K562 (cell line): ENCODE results near the gene CFAP20DC. TPM values are rescaled to one million over a fixed set of nuclear protein-coding genes. Genes with fewer than 3 reads are reported as not detected.

Source experiments
- ATAC-seq: fragments of 200-7000 bp; cut with Tn5 transposase; 3 replicates; pipeline ENCODE4 v1.9.1; 2020; ENCODE audit warnings: moderate library complexity
- BruUV-seq: library from RNA; stranded (reverse); fragments of 400-500 nt; replicated peaks from 2 replicates; lab custom pipeline; 2021; lab: Mats Ljungman, UMichigan
- CTCF ChIA-PET: fragments of 300-600 bp; formaldehyde crosslinking; extraction: SDS; loops from one replicate; lab custom pipeline; 2021; ENCODE audit warnings: low intra/inter-chr PET ratio; lab: Yijun Ruan, JAX
- POLR2A ChIA-PET: fragments of 300-600, 350-650 bp; sonication (Branson Sonifier 250); formaldehyde crosslinking; extraction: SDS; loops from one replicate; lab custom pipeline; 2021; ENCODE audit warnings: antibody characterized with exemption, inconsistent platforms; lab: Yijun Ruan, JAX
- DNase-seq, 4 experiments: peaks; one replicate each; pipeline versions ENCODE4 v3.0.0 to v3.0.0-alpha.2; 2011 to 2018; ENCODE audit warnings: low spot score in 3 of 4, mixed read lengths in 3 of 4; ENCODE audit errors: extremely low read depth in 1 of 4
- FAIRE-seq: peaks from 2 replicates; lab custom pipeline; 2011; peaks lifted over from hg19 to GRCh38; lab: Jason Lieb, UNC
- H2AFZ ChIP-seq: 2 replicates; pipeline ENCODE4 v1.6.0; 2011; ENCODE audit warnings: low read depth, low read length, control low read depth, inconsistent platforms
- H3K27ac ChIP-seq: fragments of 200-600 bp; 3 replicates; pipeline ENCODE4 v1.8.0; 2011; ENCODE audit warnings: low read depth, mild to moderate bottlenecking, control low read depth, inconsistent platforms, low read length, moderate library complexity, mixed read lengths; ENCODE audit errors: extremely low read depth
- H3K27me3 ChIP-seq, 2 experiments: fragments of 300-600 bp in 1 of 2; 2 replicates in 1 of 2; 3 replicates in 1 of 2; pipeline versions ENCODE4 v1.6.0 to v1.8.0; 2011; ENCODE audit warnings: inconsistent platforms in 2 of 2, low read length in 2 of 2, mild to moderate bottlenecking in 1 of 2, mixed read lengths in 1 of 2, moderate library complexity in 1 of 2; ENCODE audit not compliant: control insufficient read depth in 2 of 2, insufficient read depth in 2 of 2
- H3K36me3 ChIP-seq: fragments of 300-600 bp; 3 replicates; pipeline ENCODE4 v1.8.0; 2011; ENCODE audit warnings: mild to moderate bottlenecking, low read length, inconsistent platforms; ENCODE audit not compliant: control insufficient read depth, insufficient read depth
- H3K4me1 ChIP-seq, 2 experiments: fragments of 200-600 bp in 1 of 2; replicated peaks in 1 of 2; 2 replicates in 1 of 2; 3 replicates in 1 of 2; pipeline versions ENCODE4 v1.5.1 to v1.8.0; 2011; ENCODE audit warnings: inconsistent platforms in 2 of 2, low read length in 2 of 2, mild to moderate bottlenecking in 1 of 2, mixed read lengths in 1 of 2, moderate library complexity in 1 of 2; ENCODE audit not compliant: control insufficient read depth in 2 of 2, insufficient read depth in 2 of 2
- H3K4me2 ChIP-seq: 2 replicates; pipeline ENCODE4 v1.6.1; 2011; ENCODE audit warnings: low read length, control low read depth, inconsistent platforms, mixed read lengths; ENCODE audit not compliant: insufficient read depth
- H3K4me3 ChIP-seq: fragments of 200-600 bp; sonication (generic), shearing (Covaris generic); 2 replicates; pipeline ENCODE4 v1.5.1; 2016; ENCODE audit warnings: control low read depth, inconsistent platforms
- H3K79me2 ChIP-seq: fragments of 200-600 bp; 3 replicates; pipeline ENCODE4 v1.8.0; 2011; ENCODE audit warnings: low read length, inconsistent platforms; ENCODE audit not compliant: control insufficient read depth, insufficient read depth
- H3K9ac ChIP-seq, 2 experiments: 2 replicates each; pipeline versions ENCODE4 v1.6.0 to v1.6.1; 2011; ENCODE audit warnings: low read depth in 2 of 2, low read length in 2 of 2, control low read depth in 1 of 2, inconsistent platforms in 1 of 2, mild to moderate bottlenecking in 1 of 2, mixed read lengths in 1 of 2; ENCODE audit not compliant: insufficient read depth in 1 of 2
- H3K9me1 ChIP-seq: one replicate; pipeline ENCODE4 v1.6.0; 2011; ENCODE audit warnings: inconsistent platforms, mild to moderate bottlenecking, low read length, moderate library complexity; ENCODE audit not compliant: control insufficient read depth, insufficient read depth
- H3K9me3 ChIP-seq: replicated peaks from 2 replicates; pipeline ENCODE4 v1.5.1; 2011; ENCODE audit warnings: low read depth, low read length, inconsistent platforms; ENCODE audit not compliant: control insufficient read depth, insufficient read depth
- H4K20me1 ChIP-seq: replicated peaks from 2 replicates; pipeline ENCODE4 v1.6.1; 2011; ENCODE audit warnings: low read length, inconsistent platforms, mixed read lengths; ENCODE audit not compliant: control insufficient read depth, insufficient read depth
- CBX8 ChIP-seq: fragments of 200-600 bp; sonication (generic); IDR thresholded peaks from 2 replicates; pipeline ENCODE4 v1.6.1; 2012; ENCODE audit warnings: borderline replicate concordance, mixed run types, low read depth, mild to moderate bottlenecking, moderate library complexity, mixed read lengths, low read length, control low read depth, inconsistent platforms; ENCODE audit not compliant: poor library complexity, severe bottlenecking; ENCODE audit errors: extremely low read depth
- CREB1 ChIP-seq, 2 experiments: sonication (generic) in 1 of 2; formaldehyde crosslinking in 1 of 2; IDR thresholded peaks; 2 replicates each; pipeline versions ENCODE4 v1.6.1 to v1.8.0; 2012 to 2022; ENCODE audit warnings: inconsistent platforms in 1 of 2, mild to moderate bottlenecking in 1 of 2, missing genetic modification reagents in 1 of 2, moderate library complexity in 1 of 2
- DDX20 ChIP-seq: fragments of 450-650 bp; IDR thresholded peaks from 2 replicates; pipeline ENCODE4 v1.6.1; 2016; ENCODE audit warnings: missing genetic modification characterization, low read depth, mild to moderate bottlenecking, missing compliant biosample characterization, moderate library complexity
- ELF2 ChIP-seq: fragments of 250-450 bp; sonication (Bioruptor Pico); IDR thresholded peaks from 2 replicates; pipeline ENCODE4 v1.5.0; 2021; ENCODE audit warnings: mild to moderate bottlenecking
- FOXP1 ChIP-seq: sonication (generic); formaldehyde crosslinking; IDR thresholded peaks from 2 replicates; pipeline ENCODE4 v1.8.0; 2022; ENCODE audit warnings: mild to moderate bottlenecking, missing genetic modification reagents
- HEY1 ChIP-seq: fragments of 250-450 bp; sonication (Bioruptor Pico); IDR thresholded peaks from 2 replicates; pipeline ENCODE4 v1.5.0; 2020; ENCODE audit warnings: mild to moderate bottlenecking, moderate library complexity, borderline replicate concordance
- NCOA2 ChIP-seq, 2 experiments: fragments of 450-650 bp; IDR thresholded peaks; 2 replicates each; pipeline ENCODE4 v1.6.1; 2018; ENCODE audit warnings: mild to moderate bottlenecking in 2 of 2, moderate library complexity in 1 of 2; ENCODE audit not compliant: partially characterized antibody in 2 of 2
- NFYB ChIP-seq: IDR thresholded peaks from 2 replicates; pipeline ENCODE4 v1.6.1; 2011; ENCODE audit warnings: mild to moderate bottlenecking, moderate library complexity; ENCODE audit not compliant: insufficient read length; ENCODE audit errors: extremely low read depth
- NR2F6 ChIP-seq: fragments of 450-650 bp; formaldehyde crosslinking; IDR thresholded peaks from 2 replicates; pipeline ENCODE4 v1.4.0; 2020; ENCODE audit warnings: mild to moderate bottlenecking
- PHF8 ChIP-seq: fragments of 200-600 bp; sonication (generic); IDR thresholded peaks from 2 replicates; pipeline ENCODE4 v1.6.1; 2012; ENCODE audit warnings: mixed run types, mild to moderate bottlenecking, inconsistent platforms, low read length, moderate library complexity, borderline replicate concordance
- TOE1 ChIP-seq, 2 experiments: fragments of 450-650 bp in 1 of 2; sonication (generic) in 1 of 2; formaldehyde crosslinking in 1 of 2; IDR thresholded peaks; 2 replicates each; pipeline versions ENCODE4 v1.7.1 to v1.8.0; 2016 to 2022; ENCODE audit warnings: borderline replicate concordance in 2 of 2, mild to moderate bottlenecking in 2 of 2, antibody characterized with exemption in 1 of 2, inconsistent platforms in 1 of 2, low read depth in 1 of 2, missing genetic modification reagents in 1 of 2, moderate library complexity in 1 of 2
- ZC3H8 ChIP-seq: fragments of 450-650 bp; IDR thresholded peaks from 2 replicates; pipeline ENCODE4 v1.6.1; 2017
- ZNF146 ChIP-seq: IDR thresholded peaks from one replicate; pipeline ENCODE4 v1.6.1; 2018; ENCODE audit warnings: missing compliant biosample characterization; ENCODE audit not compliant: unreplicated experiment
- WGBS: fragments of 100-300 bp; shearing (Covaris generic); methylation state at CpG from one replicate; pipeline ENCODE4 v1.1.6; 2016; ENCODE audit warnings: low coverage, mixed read lengths; ENCODE audit not compliant: insufficient coverage; ENCODE audit errors: missing lambda C conversion rate; 5-methylcytosine and 5-hydroxymethylcytosine counted together
- in situ Hi-C: fragments of 300-500 bp; cut with MboI; formaldehyde crosslinking; loops from 4 replicates; pipeline ENCODE4 v1.15.0; 2018; ENCODE audit warnings: inconsistent platforms, mixed read lengths
- intact Hi-C: fragments of 100-400 bp; cut with micrococcal nuclease; formaldehyde crosslinking; loops from 2 replicates; pipeline ENCODE4 v1.14.2; 2022
- polyA plus RNA-seq, 8 experiments: library from polyadenylated mRNA; depleted of rRNA in 4 of 8; stranded (reverse) in 5 of 8; unstranded in 3 of 8; fragments of >200 nt; fragmentation: Nextera tagmentation in 2 of 8; fragmentation: Illumina TruSeq in 1 of 8; extraction: Ambion mirVana in 2 of 8; extraction: Trizol in 1 of 8; gene quantifications; 2 replicates each; pipeline versions ENCODE4 v1.2.1 to v1.2.3, GENCODE V29; 2011 to 2014; ENCODE audit warnings: inconsistent platforms in 1 of 8, missing spikeins in 1 of 8
- total RNA-seq, 7 experiments: library from RNA; depleted of rRNA in 6 of 7; stranded (reverse); fragments of >200 nt in 6 of 7; fragmentation: Illumina TruSeq in 2 of 7; extraction: Trizol in 2 of 7; gene quantifications; 2 replicates each; pipeline versions ENCODE4 v1.2.1 to v1.2.3, GENCODE V29; 2011 to 2021; ENCODE audit warnings: low replicate concordance in 1 of 7
- TF ChIP-seq, protein P1 (sequence below): fragments of 450-650 bp; IDR thresholded peaks from 2 replicates; pipeline ENCODE4 v1.7.0; 2016; ENCODE audit warnings: borderline replicate concordance
- TF ChIP-seq, protein P2 (sequence below): sonication (generic); formaldehyde crosslinking; IDR thresholded peaks from 2 replicates; pipeline ENCODE4 v1.9.0; 2022; ENCODE audit warnings: mild to moderate bottlenecking, missing genetic modification reagents
- TF ChIP-seq, protein P3 (sequence below): fragments of 450-650 bp; IDR thresholded peaks from 2 replicates; pipeline ENCODE4 v1.6.1; 2016; ENCODE audit warnings: low read depth, mild to moderate bottlenecking, moderate library complexity
- TF ChIP-seq, protein P4 (sequence below): fragments of 450-650 bp; formaldehyde crosslinking; conservative IDR thresholded peaks from 2 replicates; pipeline ENCODE4 v1.4.0; 2022; ENCODE audit warnings: mild to moderate bottlenecking, missing genetic modification characterization

Gene CFAP20DC
- total and polyA plus RNA-seq, 9 of the 15 experiments (the other 6 are each of a cell fraction or from before 2014, with no cell fraction given): 1.6 to 5.9 (median 4.6) TPM

DNA sequence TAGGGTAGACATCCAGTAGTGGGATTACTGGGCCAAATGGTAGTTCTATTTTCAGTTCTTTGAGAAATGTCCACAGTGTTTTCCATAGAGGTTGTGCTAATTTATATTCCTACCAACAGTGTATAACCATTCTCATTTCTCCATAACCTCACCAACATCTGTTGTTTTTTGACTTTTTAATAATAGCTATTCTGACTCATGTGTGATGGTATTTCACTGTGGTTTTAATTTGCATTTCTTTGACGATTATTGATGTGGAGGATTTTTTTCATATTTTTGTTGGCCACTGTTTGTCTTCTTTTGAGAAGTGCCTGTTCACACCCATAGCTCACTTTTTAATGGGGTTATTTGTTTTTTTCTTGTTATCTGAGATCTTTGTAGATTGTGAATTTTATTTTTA lies 125.2 kb downstream of the CFAP20DC start:
- CTCF ChIA-PET: no interaction called here
- intact Hi-C loops: no loop called here
- no peaks in the 10 kb centered on the region for H3K9me3 ChIP-seq
- H3K36me3 ChIP-seq: no peaks in the 10 kb centered on the region
- H3K4me1 ChIP-seq: no peaks in the 10 kb centered on the region
- H3K27me3 ChIP-seq: no peaks in the 10 kb centered on the region
- in situ Hi-C loops: no loop called here
- POLR2A ChIA-PET: no interaction called here
- TF ChIP-seq PHF8: no peak
- TF ChIP-seq, protein P1, sequence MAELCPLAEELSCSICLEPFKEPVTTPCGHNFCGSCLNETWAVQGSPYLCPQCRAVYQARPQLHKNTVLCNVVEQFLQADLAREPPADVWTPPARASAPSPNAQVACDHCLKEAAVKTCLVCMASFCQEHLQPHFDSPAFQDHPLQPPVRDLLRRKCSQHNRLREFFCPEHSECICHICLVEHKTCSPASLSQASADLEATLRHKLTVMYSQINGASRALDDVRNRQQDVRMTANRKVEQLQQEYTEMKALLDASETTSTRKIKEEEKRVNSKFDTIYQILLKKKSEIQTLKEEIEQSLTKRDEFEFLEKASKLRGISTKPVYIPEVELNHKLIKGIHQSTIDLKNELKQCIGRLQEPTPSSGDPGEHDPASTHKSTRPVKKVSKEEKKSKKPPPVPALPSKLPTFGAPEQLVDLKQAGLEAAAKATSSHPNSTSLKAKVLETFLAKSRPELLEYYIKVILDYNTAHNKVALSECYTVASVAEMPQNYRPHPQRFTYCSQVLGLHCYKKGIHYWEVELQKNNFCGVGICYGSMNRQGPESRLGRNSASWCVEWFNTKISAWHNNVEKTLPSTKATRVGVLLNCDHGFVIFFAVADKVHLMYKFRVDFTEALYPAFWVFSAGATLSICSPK: no peak
- no peak for TF ChIP-seq NFYB
- no peak for TF ChIP-seq NR2F6 (CRISPR knock-in tag)
- no peak for TF ChIP-seq ZNF146 (CRISPR knock-in tag)
- TF ChIP-seq ZC3H8: no peak
- no peak for TF ChIP-seq DDX20 (tag)
- TF ChIP-seq FOXP1 (CRISPR knock-in tag): no peak
- TF ChIP-seq NCOA2 (IDR thresholded peaks at IDR 0.05; ENCODE audit: partially characterized antibody in 2 of 2): no peak
- TF ChIP-seq ELF2: no peak
- TF ChIP-seq, protein P2, sequence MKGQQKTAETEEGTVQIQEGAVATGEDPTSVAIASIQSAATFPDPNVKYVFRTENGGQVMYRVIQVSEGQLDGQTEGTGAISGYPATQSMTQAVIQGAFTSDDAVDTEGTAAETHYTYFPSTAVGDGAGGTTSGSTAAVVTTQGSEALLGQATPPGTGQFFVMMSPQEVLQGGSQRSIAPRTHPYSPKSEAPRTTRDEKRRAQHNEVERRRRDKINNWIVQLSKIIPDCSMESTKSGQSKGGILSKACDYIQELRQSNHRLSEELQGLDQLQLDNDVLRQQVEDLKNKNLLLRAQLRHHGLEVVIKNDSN (CRISPR knock-in tag): no peak
- no peak for TF ChIP-seq HEY1 (CRISPR knock-in tag)
- no peak for TF ChIP-seq CREB1 (IDR thresholded peaks at IDR 0.05)
- no peak for TF ChIP-seq CREB1 (CRISPR knock-in tag; IDR thresholded peaks at IDR 0.05)
- TF ChIP-seq, protein P3, sequence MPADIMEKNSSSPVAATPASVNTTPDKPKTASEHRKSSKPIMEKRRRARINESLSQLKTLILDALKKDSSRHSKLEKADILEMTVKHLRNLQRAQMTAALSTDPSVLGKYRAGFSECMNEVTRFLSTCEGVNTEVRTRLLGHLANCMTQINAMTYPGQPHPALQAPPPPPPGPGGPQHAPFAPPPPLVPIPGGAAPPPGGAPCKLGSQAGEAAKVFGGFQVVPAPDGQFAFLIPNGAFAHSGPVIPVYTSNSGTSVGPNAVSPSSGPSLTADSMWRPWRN: no peak
- TF ChIP-seq TOE1 (IDR thresholded peaks at IDR 0.05; ENCODE audit: borderline replicate concordance): no peak
- TF ChIP-seq TOE1 (CRISPR knock-in tag; IDR thresholded peaks at IDR 0.05; ENCODE audit: borderline replicate concordance, low read depth): no peak
- TF ChIP-seq, protein P4, sequence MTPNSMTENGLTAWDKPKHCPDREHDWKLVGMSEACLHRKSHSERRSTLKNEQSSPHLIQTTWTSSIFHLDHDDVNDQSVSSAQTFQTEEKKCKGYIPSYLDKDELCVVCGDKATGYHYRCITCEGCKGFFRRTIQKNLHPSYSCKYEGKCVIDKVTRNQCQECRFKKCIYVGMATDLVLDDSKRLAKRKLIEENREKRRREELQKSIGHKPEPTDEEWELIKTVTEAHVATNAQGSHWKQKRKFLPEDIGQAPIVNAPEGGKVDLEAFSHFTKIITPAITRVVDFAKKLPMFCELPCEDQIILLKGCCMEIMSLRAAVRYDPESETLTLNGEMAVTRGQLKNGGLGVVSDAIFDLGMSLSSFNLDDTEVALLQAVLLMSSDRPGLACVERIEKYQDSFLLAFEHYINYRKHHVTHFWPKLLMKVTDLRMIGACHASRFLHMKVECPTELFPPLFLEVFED: no peak
- no peak for TF ChIP-seq CBX8
- TF ChIP-seq, all 486 proteins: peak for 0
- Histone ChIP-seq H4K20me1 (no peaks in the 10 kb centered on the region), H2AFZ (no peak overlapping the region), H3K79me2 (no peaks in the 10 kb centered on the region), H3K27ac (no peak overlapping the region), H3K4me2 (no peak overlapping the region), H3K9ac (no peak overlapping the region), H3K4me3 (no peak overlapping the region), H3K9me1 (no peaks in the 10 kb centered on the region)
- no peak for DNase-seq
- 9% methylated on average over 1 of the region's 1 CpG for WGBS
- ATAC-seq: no peak
- no peak for FAIRE-seq
- no TSS peak for BruUV-seq
